NT2/D1 (cell line): Measurements from ENCODE around the gene CNTROB.

Experiments
- SUZ12 ChIP-seq: IDR thresholded peaks from 2 replicates; pipeline ENCODE4 v1.6.1; 2011; ENCODE audit not compliant: insufficient read length, insufficient read depth; ENCODE audit errors: extremely low read depth
- YY1 ChIP-seq: IDR thresholded peaks from 2 replicates; pipeline ENCODE4 v1.6.1; 2011; ENCODE audit not compliant: insufficient read length, insufficient read depth
- ZNF274 ChIP-seq: IDR thresholded peaks from 2 replicates; pipeline ENCODE4 v1.6.1; 2011; ENCODE audit warnings: mild to moderate bottlenecking, low read depth, low read length

DNA sequence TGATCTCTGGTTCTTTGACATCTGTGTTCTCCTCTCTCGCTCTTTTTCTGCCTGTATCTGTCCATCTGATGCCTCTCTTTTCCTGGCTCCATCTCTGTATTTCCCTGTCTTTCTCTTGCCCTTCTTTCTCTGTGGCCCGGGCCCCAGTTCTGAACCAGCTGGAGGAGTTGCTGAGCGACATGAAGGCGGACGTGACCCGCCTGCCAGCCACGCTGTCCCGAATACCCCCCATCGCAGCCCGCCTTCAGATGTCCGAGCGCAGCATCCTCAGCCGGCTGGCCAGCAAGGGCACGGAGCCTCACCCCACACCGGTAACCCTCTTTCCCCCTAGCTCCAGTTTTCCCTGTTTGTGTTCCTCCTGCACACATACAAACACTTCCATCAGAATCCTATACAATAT is 21.7 kb upstream of the CNTROB start:
- TF ChIP-seq YY1 = no peak
- TF ChIP-seq SUZ12 = no peak
- no peak for TF ChIP-seq ZNF274
